ENCODE measurements around the gene TMEM87A.
"Not testable (repeated sequence)": the region's sequence is repeated elsewhere in the genome, so short reads cannot be mapped to it uniquely, and the experiment has no call there.

TMEM87A gene

GRCh38 chr15:42240823-42241222 is 32.4 kb downstream of the TMEM87A start:
- peaks cover 70 to 88% (median 80%) of the 10 kb centered on the region in 11 experiments for H3K36me3 ChIP-seq
- H3K9ac ChIP-seq, result no peak overlapping the region
- no peak for TF ChIP-seq Cebpa-rat (IDR thresholded peaks at IDR 0.05)

DNA sequence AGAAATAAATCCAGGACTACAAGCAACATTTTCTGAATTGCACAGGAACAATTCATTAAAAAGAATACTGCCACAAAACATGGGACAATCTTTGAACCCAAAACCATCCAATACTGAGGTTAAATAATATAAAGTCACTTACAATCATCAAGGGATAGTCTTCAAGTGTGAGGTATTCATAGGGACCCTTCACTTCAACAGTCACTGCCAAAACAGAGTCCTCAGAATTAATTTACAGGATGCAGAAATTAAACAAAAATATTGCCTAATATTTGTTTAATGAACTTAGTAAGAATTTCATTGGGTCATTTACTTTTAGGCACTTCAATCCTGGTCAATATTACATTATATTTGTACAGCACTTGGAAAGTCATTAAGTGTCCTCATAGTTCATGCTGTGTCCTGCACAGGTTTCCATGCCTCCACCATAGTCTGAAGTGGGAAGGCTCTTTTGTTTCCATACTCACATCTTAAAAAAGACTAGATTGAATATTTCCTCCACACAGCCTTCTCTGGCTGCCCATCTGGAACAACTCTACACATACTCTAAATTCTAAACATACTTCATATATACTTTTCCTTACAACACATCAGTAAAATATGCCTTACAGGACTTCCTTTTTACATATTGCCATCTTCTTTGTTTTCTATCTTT is 33.6 kb downstream of the TMEM87A start:
- Histone ChIP-seq H3K4me3 (no peak overlapping the region), H3K9me3 (replicated peaks in 1 of 11) (no peaks in the 10 kb centered on the region), H3K27me3 (no peaks in the 10 kb centered on the region), H3K4me2 (no peak overlapping the region), H3K4me1 (no peaks in the 10 kb centered on the region), H3K9ac (no peak overlapping the region), H3K27ac (no peak overlapping the region), H3K36me3 (peaks cover 82 to 100% (median 91%) of the 10 kb centered on the region in 11 experiments), H4K20me1 (peaks cover 0 to 9% (median 0%) of the 10 kb centered on the region in 11 experiments; a peak in 3 of 22 replicates)
- TF ChIP-seq Cebpa-rat (IDR thresholded peaks at IDR 0.05), result no peak

More at GRCh38 chr15:42240823-42241222, 32.4 kb downstream of the TMEM87A start:
- Histone ChIP-seq H3K4me3 (no peak overlapping the region), H3K27ac (no peak overlapping the region), H3K4me1 (no peaks in the 10 kb centered on the region), H3K9me3 (replicated peaks in 1 of 11) (no peaks in the 10 kb centered on the region), H4K20me1 (peaks cover 0 to 16% (median 0%) of the 10 kb centered on the region in 11 experiments; a peak in 4 of 22 replicates), H3K27me3 (no peaks in the 10 kb centered on the region), H3K4me2 (no peak overlapping the region)

GRCh38 chr15:42233107-42233506 is 40.1 kb downstream of the TMEM87A start:
- H3K4me1 ChIP-seq, result no peaks in the 10 kb centered on the region
- H3K9ac ChIP-seq, result no peak overlapping the region
- no peak overlapping the region for H3K27ac ChIP-seq
- TF ChIP-seq Cebpa-rat (IDR thresholded peaks at IDR 0.05), result no peak
- H3K36me3 ChIP-seq, result peaks cover 95 to 100% (median 99%) of the 10 kb centered on the region in 11 experiments
- no peaks in the 10 kb centered on the region for H3K9me3 ChIP-seq (replicated peaks in 1 of 11)
- peaks cover 0 to 21% (median 0%) of the 10 kb centered on the region in 11 experiments; a peak in 4 of 22 replicates for H4K20me1 ChIP-seq
- H3K27me3 ChIP-seq, result no peaks in the 10 kb centered on the region
- no peak overlapping the region for H3K4me2 ChIP-seq
- no peak overlapping the region for H3K4me3 ChIP-seq

DNA sequence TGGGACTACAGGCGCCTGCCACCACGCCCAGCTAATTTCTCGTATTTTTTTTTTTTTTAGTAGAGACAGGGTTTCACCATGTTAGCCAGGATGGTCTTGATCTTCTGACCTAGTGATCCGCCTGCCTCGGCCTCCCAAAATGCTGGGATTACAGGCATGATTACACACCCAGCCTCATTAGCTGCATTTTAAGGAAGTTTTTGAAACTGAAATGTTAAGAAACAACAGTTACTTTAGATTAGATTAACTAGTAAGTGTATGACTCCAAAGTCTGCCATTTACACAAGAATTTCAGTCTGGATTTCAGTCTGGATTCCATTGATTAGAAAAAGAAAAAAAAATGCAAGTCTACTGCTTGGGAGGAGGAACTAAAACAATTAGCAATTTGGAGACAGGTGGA is 40.6 kb downstream of the TMEM87A start:
- Histone ChIP-seq H3K4me2 (no peak overlapping the region), H3K27me3 (no peaks in the 10 kb centered on the region), H3K4me3 (no peak overlapping the region), H3K4me1 (no peaks in the 10 kb centered on the region), H3K9ac (no peak overlapping the region), H3K36me3 (peaks cover 95 to 100% (median 99%) of the 10 kb centered on the region in 11 experiments), H4K20me1 (peaks cover 0 to 21% (median 0%) of the 10 kb centered on the region in 11 experiments; a peak in 4 of 22 replicates), H3K9me3 (replicated peaks in 1 of 11) (no peaks in the 10 kb centered on the region), H3K27ac (no peak overlapping the region)
- no peak for TF ChIP-seq Cebpa-rat (IDR thresholded peaks at IDR 0.05)

- Histone ChIP-seq H3K27ac (no peak overlapping the region), H3K9me3 (replicated peaks in 1 of 11) (no peaks in the 10 kb centered on the region), H3K9ac (no peak overlapping the region), H3K4me1 (no peaks in the 10 kb centered on the region), H3K4me2 (no peak overlapping the region), H3K36me3 (peaks cover 95 to 100% (median 99%) of the 10 kb centered on the region in 11 experiments), H3K27me3 (no peaks in the 10 kb centered on the region), H3K4me3 (no peak overlapping the region), H4K20me1 (peaks cover 0 to 21% (median 0%) of the 10 kb centered on the region in 11 experiments; a peak in 4 of 22 replicates)
- TF ChIP-seq Cebpa-rat (IDR thresholded peaks at IDR 0.05), result no peak
Measured at GRCh38 chr15:42231088-42231487, 42.1 kb downstream of the TMEM87A start.

- not testable (repeated sequence) for H3K27ac ChIP-seq; H3K4me1 ChIP-seq; H3K27me3 ChIP-seq; H3K9me3 ChIP-seq (replicated peaks in 1 of 11); H3K9ac ChIP-seq; H3K4me2 ChIP-seq; H3K4me3 ChIP-seq
- H4K20me1 ChIP-seq, result peaks cover 0 to 21% (median 0%) of the 10 kb centered on the region in 11 experiments; a peak in 5 of 22 replicates
- H3K36me3 ChIP-seq, result peaks cover 94 to 100% (median 99%) of the 10 kb centered on the region in 11 experiments
Measured at GRCh38 chr15:42228981-42229380, 44.3 kb downstream of the TMEM87A start.

DNA sequence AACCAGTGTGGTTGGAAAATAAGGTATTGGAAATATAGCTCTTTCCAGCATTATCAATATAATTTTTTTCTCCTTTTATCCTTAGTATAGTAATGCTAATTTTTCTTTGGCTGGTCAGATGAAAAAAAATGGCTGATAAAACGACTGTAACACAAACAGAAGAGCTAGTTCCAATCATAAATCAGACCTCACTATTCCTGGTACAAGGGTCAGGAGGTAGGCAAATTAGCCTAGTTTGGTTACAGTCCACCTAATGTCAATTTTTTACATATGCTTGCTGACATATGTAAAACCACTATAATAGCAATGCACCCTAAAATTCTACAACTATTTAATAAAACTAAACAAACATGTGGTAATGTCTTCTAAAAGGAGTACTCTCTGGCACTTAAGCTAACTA is 45.2 kb downstream of the TMEM87A start:
- peaks cover 94 to 100% (median 99%) of the 10 kb centered on the region in 11 experiments for H3K36me3 ChIP-seq
- H3K9me3 ChIP-seq (replicated peaks in 1 of 11), result no peaks in the 10 kb centered on the region
- no peak overlapping the region for H3K4me3 ChIP-seq
- H3K27me3 ChIP-seq, result no peaks in the 10 kb centered on the region
- no peak overlapping the region for H3K4me2 ChIP-seq
- no peaks in the 10 kb centered on the region for H3K4me1 ChIP-seq
- no peak overlapping the region for H3K9ac ChIP-seq
- peaks cover 0 to 21% (median 0%) of the 10 kb centered on the region in 11 experiments; a peak in 5 of 22 replicates for H4K20me1 ChIP-seq
- no peak for TF ChIP-seq Cebpa-rat (IDR thresholded peaks at IDR 0.05)
- no peak overlapping the region for H3K27ac ChIP-seq

GRCh38 chr15:42226648-42227047 is 46.6 kb downstream of the TMEM87A start:
- Histone ChIP-seq H3K27me3 (no peaks in the 10 kb centered on the region), H3K4me3 (no peak overlapping the region), H4K20me1 (peaks cover 0 to 21% (median 0%) of the 10 kb centered on the region in 11 experiments; a peak in 5 of 22 replicates), H3K4me1 (no peaks in the 10 kb centered on the region), H3K9me3 (replicated peaks in 1 of 11) (no peaks in the 10 kb centered on the region), H3K9ac (no peak overlapping the region), H3K27ac (no peak overlapping the region), H3K4me2 (no peak overlapping the region), H3K36me3 (peaks cover 94 to 100% (median 98%) of the 10 kb centered on the region in 11 experiments)
- TF ChIP-seq Cebpa-rat (IDR thresholded peaks at IDR 0.05), result no peak

DNA sequence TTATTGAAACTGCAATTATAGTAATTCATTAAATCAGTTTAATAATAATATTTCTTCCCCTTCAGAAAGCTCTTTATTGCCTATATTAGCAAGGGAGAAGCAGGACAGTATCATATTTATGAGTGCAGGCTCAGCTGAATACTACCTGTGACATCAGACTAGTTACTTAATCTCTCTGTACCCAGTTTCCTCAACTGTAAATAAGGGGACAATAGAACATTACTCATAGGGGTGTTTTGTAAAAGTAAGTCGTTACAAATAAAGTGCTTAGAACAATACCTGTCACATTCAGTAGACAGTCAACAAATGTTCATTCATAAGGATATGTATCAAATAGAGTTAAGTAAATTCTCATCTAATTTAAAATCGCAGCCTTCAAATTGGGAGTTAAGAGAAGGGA is 53.0 kb downstream of the TMEM87A start:
- Histone ChIP-seq H3K27me3 (no peaks in the 10 kb centered on the region), H3K27ac (no peak overlapping the region), H3K4me2 (no peak overlapping the region), H3K4me1 (peaks cover 6 to 16% (median 11%) of the 10 kb centered on the region in 10 experiments; a peak in 16 of 20 replicates), H3K9me3 (replicated peaks in 1 of 11) (no peaks in the 10 kb centered on the region), H3K4me3 (no peak overlapping the region), H3K9ac (no peak overlapping the region), H3K36me3 (peaks cover 77 to 100% (median 91%) of the 10 kb centered on the region in 11 experiments), H4K20me1 (peaks cover 0 to 9% (median 0%) of the 10 kb centered on the region in 11 experiments; a peak in 2 of 22 replicates)
- no peak for TF ChIP-seq Cebpa-rat (IDR thresholded peaks at IDR 0.05)
